IMR-90 (cell line): ENCODE data around the gene PTPRCAP.
"Not testable (repeated sequence)": the region's sequence is repeated elsewhere in the genome, so short reads cannot be mapped to it uniquely, and the experiment has no call there.

Source experiments
- BHLHE40 ChIP-seq: fragments of 150-350 bp; IDR thresholded peaks from 2 replicates; pipeline ENCODE4 v1.6.1; 2016; ENCODE audit warnings: mild to moderate bottlenecking, low read depth, low read length
- CEBPB ChIP-seq: IDR thresholded peaks from 2 replicates; pipeline ENCODE4 v1.6.1; 2012; ENCODE audit warnings: low read depth, low read length, improper control_type of control experiment
- CHD1 ChIP-seq: IDR thresholded peaks from 2 replicates; pipeline ENCODE4 v1.6.1; 2012; ENCODE audit warnings: low read depth, low read length, improper control_type of control experiment
- FOS ChIP-seq: fragments of 150-350 bp; IDR thresholded peaks from 2 replicates; pipeline ENCODE4 v1.6.1; 2016; ENCODE audit warnings: low read depth, low read length
- MAFK ChIP-seq: IDR thresholded peaks from 2 replicates; pipeline ENCODE4 v1.6.1; 2012; ENCODE audit warnings: low read depth, low read length, improper control_type of control experiment
- MAZ ChIP-seq: IDR thresholded peaks from 2 replicates; pipeline ENCODE4 v1.6.1; 2012; ENCODE audit warnings: low read depth, mild to moderate bottlenecking, low read length, improper control_type of control experiment, moderate library complexity, borderline replicate concordance
- POLR2A ChIP-seq: IDR thresholded peaks from 2 replicates; pipeline ENCODE4 v1.6.1; 2012; ENCODE audit warnings: mild to moderate bottlenecking, low read depth, low read length
- RAD21 ChIP-seq: IDR thresholded peaks from 2 replicates; pipeline ENCODE4 v1.6.1; 2012; ENCODE audit warnings: low read length, improper control_type of control experiment
- RFX5 ChIP-seq: IDR thresholded peaks from 2 replicates; pipeline ENCODE4 v1.8.0; 2012; ENCODE audit warnings: low read depth, mild to moderate bottlenecking, low read length, moderate library complexity
- SMC3 ChIP-seq: fragments of 150-350 bp; IDR thresholded peaks from 2 replicates; pipeline ENCODE4 v1.6.1; 2016; ENCODE audit warnings: low read depth, mild to moderate bottlenecking, antibody characterized with exemption, low read length, moderate library complexity
- TF ChIP-seq, protein P1 (sequence below): conservative IDR thresholded peaks from 2 replicates; pipeline ENCODE4 v1.5.1; 2012; ENCODE audit warnings: mild to moderate bottlenecking, low read depth, low read length, improper control_type of control experiment
- TF ChIP-seq, protein P2 (sequence below): fragments of 150-350 bp; IDR thresholded peaks from 2 replicates; pipeline ENCODE4 v1.6.1; 2017; ENCODE audit warnings: mild to moderate bottlenecking, antibody characterized with exemption, low read length, low read depth
- TF ChIP-seq, protein P3 (sequence below): fragments of 150-350 bp; IDR thresholded peaks from 2 replicates; pipeline ENCODE4 v1.6.1; 2016; ENCODE audit warnings: low read depth, mild to moderate bottlenecking, low read length, moderate library complexity, borderline replicate concordance

DNA sequence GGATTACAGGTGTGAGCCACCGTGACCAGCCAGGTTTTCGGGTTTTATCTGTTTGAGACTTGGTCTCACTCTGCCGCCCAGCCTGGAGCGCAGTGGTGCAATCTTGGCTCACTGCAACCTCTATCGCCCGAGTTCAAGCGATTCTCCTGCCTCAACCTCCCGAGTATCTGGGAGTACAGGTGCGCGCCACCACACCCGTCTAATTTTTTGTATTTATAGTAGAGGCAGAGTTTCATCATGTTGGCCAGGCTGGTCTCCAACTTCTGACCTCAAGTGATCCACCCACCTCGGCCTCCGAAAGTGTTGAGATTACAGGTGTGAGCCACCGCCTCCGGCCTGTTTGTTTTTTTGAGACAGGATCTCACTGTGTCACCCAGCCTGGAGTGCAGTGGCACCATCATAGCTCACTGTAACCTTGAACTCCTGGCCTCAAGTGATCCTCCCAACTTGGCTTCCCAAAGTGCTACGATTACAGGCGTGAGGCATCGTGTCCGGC is 10.1 kb downstream of the PTPRCAP start:
- TF ChIP-seq, protein P1, sequence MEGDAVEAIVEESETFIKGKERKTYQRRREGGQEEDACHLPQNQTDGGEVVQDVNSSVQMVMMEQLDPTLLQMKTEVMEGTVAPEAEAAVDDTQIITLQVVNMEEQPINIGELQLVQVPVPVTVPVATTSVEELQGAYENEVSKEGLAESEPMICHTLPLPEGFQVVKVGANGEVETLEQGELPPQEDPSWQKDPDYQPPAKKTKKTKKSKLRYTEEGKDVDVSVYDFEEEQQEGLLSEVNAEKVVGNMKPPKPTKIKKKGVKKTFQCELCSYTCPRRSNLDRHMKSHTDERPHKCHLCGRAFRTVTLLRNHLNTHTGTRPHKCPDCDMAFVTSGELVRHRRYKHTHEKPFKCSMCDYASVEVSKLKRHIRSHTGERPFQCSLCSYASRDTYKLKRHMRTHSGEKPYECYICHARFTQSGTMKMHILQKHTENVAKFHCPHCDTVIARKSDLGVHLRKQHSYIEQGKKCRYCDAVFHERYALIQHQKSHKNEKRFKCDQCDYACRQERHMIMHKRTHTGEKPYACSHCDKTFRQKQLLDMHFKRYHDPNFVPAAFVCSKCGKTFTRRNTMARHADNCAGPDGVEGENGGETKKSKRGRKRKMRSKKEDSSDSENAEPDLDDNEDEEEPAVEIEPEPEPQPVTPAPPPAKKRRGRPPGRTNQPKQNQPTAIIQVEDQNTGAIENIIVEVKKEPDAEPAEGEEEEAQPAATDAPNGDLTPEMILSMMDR: not testable (repeated sequence)
- TF ChIP-seq RAD21, POLR2A, MAZ, SMC3, BHLHE40, CHD1, FOS, RFX5, CEBPB, MAFK: not testable (repeated sequence)
- TF ChIP-seq, protein P2, sequence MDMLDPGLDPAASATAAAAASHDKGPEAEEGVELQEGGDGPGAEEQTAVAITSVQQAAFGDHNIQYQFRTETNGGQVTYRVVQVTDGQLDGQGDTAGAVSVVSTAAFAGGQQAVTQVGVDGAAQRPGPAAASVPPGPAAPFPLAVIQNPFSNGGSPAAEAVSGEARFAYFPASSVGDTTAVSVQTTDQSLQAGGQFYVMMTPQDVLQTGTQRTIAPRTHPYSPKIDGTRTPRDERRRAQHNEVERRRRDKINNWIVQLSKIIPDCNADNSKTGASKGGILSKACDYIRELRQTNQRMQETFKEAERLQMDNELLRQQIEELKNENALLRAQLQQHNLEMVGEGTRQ: not testable (repeated sequence)
- TF ChIP-seq, protein P3, sequence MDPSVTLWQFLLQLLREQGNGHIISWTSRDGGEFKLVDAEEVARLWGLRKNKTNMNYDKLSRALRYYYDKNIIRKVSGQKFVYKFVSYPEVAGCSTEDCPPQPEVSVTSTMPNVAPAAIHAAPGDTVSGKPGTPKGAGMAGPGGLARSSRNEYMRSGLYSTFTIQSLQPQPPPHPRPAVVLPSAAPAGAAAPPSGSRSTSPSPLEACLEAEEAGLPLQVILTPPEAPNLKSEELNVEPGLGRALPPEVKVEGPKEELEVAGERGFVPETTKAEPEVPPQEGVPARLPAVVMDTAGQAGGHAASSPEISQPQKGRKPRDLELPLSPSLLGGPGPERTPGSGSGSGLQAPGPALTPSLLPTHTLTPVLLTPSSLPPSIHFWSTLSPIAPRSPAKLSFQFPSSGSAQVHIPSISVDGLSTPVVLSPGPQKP: not testable (repeated sequence)
